Fibroblast of lung (primary cell): ENCODE results near the gene GBP2.

Experiments
- EZH2 ChIP-seq: IDR thresholded peaks from 2 replicates; pipeline ENCODE4 v1.5.1; 2012; ENCODE audit warnings: low read length, control low read depth, mild to moderate bottlenecking; ENCODE audit errors: missing control alignments
- TF ChIP-seq, protein P1 (sequence below), 2 donors: IDR thresholded peaks in 1 of 2; conservative IDR thresholded peaks in 1 of 2; 1 replicate in 1 of 2; 2 replicates in 1 of 2; pipeline ENCODE4 v1.5.1; 2011 to 2012; ENCODE audit warnings: low read length in 2 of 2, control low read depth in 1 of 2, inconsistent platforms in 1 of 2, low read depth in 1 of 2, mild to moderate bottlenecking in 1 of 2

DNA sequence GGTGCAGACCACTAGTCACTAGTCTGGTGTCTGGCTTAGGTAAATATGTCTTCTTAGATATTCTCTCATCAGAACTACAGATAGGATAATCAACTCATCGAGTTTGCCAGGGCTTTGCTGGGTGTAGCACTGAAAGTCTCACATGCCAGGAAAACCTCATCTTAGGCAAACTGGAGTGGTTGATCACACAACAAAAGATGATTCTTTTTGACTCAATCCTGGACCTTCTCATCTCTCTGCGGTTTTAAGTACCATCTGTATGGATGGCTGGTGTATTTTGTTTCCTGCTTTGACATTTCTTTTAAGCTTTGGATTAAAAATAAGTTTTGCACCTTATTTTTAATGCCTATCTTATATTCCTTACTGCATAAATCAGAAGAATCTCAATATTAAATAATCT is 11.3 kb downstream of the GBP2 start:
- TF ChIP-seq, protein P1, sequence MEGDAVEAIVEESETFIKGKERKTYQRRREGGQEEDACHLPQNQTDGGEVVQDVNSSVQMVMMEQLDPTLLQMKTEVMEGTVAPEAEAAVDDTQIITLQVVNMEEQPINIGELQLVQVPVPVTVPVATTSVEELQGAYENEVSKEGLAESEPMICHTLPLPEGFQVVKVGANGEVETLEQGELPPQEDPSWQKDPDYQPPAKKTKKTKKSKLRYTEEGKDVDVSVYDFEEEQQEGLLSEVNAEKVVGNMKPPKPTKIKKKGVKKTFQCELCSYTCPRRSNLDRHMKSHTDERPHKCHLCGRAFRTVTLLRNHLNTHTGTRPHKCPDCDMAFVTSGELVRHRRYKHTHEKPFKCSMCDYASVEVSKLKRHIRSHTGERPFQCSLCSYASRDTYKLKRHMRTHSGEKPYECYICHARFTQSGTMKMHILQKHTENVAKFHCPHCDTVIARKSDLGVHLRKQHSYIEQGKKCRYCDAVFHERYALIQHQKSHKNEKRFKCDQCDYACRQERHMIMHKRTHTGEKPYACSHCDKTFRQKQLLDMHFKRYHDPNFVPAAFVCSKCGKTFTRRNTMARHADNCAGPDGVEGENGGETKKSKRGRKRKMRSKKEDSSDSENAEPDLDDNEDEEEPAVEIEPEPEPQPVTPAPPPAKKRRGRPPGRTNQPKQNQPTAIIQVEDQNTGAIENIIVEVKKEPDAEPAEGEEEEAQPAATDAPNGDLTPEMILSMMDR (conservative IDR thresholded peaks at IDR 0.05 in 1 of 2, IDR thresholded peaks at IDR 0.05 in 1 of 2; ENCODE audit: low read depth in 1 of 2, low read length in 2 of 2): no peak
- TF ChIP-seq EZH2: no peak
